SK-N-SH treated with all-trans-retinoic acid at 6 μM for 48 hours (cell line): ENCODE results near the gene PPP2R3B.

Experiments
- ATAC-seq: fragments of 200-7000 bp; cut with Tn5 transposase; 3 replicates; pipeline ENCODE4 v1.9.1; 2020; ENCODE audit warnings: mild to moderate bottlenecking, moderate library complexity
- ARNTL ChIP-seq: fragments of 450-650 bp; formaldehyde crosslinking; IDR thresholded peaks from 2 replicates; pipeline ENCODE4 v1.5.0; 2020; ENCODE audit warnings: low read depth, mild to moderate bottlenecking, moderate library complexity, borderline replicate concordance
- CSDC2 ChIP-seq: fragments of 250-450 bp; sonication (Bioruptor Pico); IDR thresholded peaks from 2 replicates; pipeline ENCODE4 v1.5.0; 2020; ENCODE audit warnings: mild to moderate bottlenecking, moderate library complexity
- ESRRG ChIP-seq: fragments of 250-450 bp; sonication (Bioruptor Pico); IDR thresholded peaks from 2 replicates; pipeline ENCODE4 v1.6.1; 2021; ENCODE audit warnings: mild to moderate bottlenecking
- GLIS3 ChIP-seq: fragments of 250-450 bp; sonication (Bioruptor Pico); IDR thresholded peaks from 2 replicates; pipeline ENCODE4 v1.5.0; 2020; ENCODE audit warnings: mild to moderate bottlenecking, moderate library complexity
- ISL1 ChIP-seq: fragments of 250-450 bp; sonication (Bioruptor Pico); IDR thresholded peaks from 2 replicates; pipeline ENCODE4 v2.1.2; 2022; ENCODE audit warnings: mild to moderate bottlenecking, moderate library complexity
- PATZ1 ChIP-seq: fragments of 250-450 bp; sonication (Bioruptor Pico); IDR thresholded peaks from 2 replicates; pipeline ENCODE4 v1.8.0; 2020; ENCODE audit warnings: mild to moderate bottlenecking, moderate library complexity, borderline replicate concordance
- POU6F1 ChIP-seq: fragments of 250-450 bp; sonication (Bioruptor Pico); IDR thresholded peaks from 2 replicates; pipeline ENCODE4 v1.8.0; 2021; ENCODE audit warnings: low read depth, mild to moderate bottlenecking, moderate library complexity, borderline replicate concordance
- PPARA ChIP-seq: fragments of 250-450 bp; sonication (Bioruptor Pico); IDR thresholded peaks from 2 replicates; pipeline ENCODE4 v1.5.0; 2020; ENCODE audit warnings: mild to moderate bottlenecking, borderline replicate concordance
- RARB ChIP-seq: fragments of 250-450 bp; sonication (Bioruptor Pico); IDR thresholded peaks from 2 replicates; pipeline ENCODE4 v1.8.0; 2021; ENCODE audit warnings: mild to moderate bottlenecking, moderate library complexity
- TCF4 ChIP-seq: fragments of 250-450 bp; sonication (Bioruptor Pico); IDR thresholded peaks from 2 replicates; pipeline ENCODE4 v1.8.0; 2021; ENCODE audit warnings: mild to moderate bottlenecking, moderate library complexity, borderline replicate concordance
- TOX ChIP-seq: fragments of 250-450 bp; sonication (Bioruptor Pico); IDR thresholded peaks from 2 replicates; pipeline ENCODE4 v1.8.0; 2021; ENCODE audit warnings: mild to moderate bottlenecking, moderate library complexity, borderline replicate concordance
- ZC3H10 ChIP-seq: fragments of 250-450 bp; sonication (Bioruptor Pico); IDR thresholded peaks from 2 replicates; pipeline ENCODE4 v1.5.1; 2021; ENCODE audit warnings: mild to moderate bottlenecking, moderate library complexity
- ZFP3 ChIP-seq: fragments of 250-450 bp; sonication (Bioruptor Pico); IDR thresholded peaks from 2 replicates; pipeline ENCODE4 v1.5.0; 2020; ENCODE audit warnings: mild to moderate bottlenecking, moderate library complexity
- ZNF565 ChIP-seq: fragments of 450-650 bp; formaldehyde crosslinking; conservative IDR thresholded peaks from 2 replicates; pipeline ENCODE4 v1.5.0; 2020; ENCODE audit warnings: low read depth, mild to moderate bottlenecking, moderate library complexity
- ZNF8 ChIP-seq: fragments of 450-650 bp; formaldehyde crosslinking; IDR thresholded peaks from 2 replicates; pipeline ENCODE4 v1.5.0; 2020; ENCODE audit warnings: mild to moderate bottlenecking, moderate library complexity
- TF ChIP-seq, protein P1 (sequence below): fragments of 250-450 bp; sonication (Bioruptor Pico); IDR thresholded peaks from 2 replicates; pipeline ENCODE4 v1.5.1; 2020; ENCODE audit warnings: low read depth, mild to moderate bottlenecking, moderate library complexity

The PPP2R3B gene

GRCh38 chrX:334971-335757 is 51.5 kb downstream of the PPP2R3B start:
- TF ChIP-seq GLIS3, result no peak
- TF ChIP-seq ISL1, result no peak
- TF ChIP-seq, protein P1, sequence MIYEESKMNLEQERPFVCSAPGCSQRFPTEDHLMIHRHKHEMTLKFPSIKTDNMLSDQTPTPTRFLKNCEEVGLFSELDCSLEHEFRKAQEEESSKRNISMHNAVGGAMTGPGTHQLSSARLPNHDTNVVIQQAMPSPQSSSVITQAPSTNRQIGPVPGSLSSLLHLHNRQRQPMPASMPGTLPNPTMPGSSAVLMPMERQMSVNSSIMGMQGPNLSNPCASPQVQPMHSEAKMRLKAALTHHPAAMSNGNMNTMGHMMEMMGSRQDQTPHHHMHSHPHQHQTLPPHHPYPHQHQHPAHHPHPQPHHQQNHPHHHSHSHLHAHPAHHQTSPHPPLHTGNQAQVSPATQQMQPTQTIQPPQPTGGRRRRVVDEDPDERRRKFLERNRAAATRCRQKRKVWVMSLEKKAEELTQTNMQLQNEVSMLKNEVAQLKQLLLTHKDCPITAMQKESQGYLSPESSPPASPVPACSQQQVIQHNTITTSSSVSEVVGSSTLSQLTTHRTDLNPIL (CRISPR knock-in tag), result no peak
- TF ChIP-seq ZNF8, result no peak
- TF ChIP-seq ZNF565 (CRISPR knock-in tag), result no peak
- no peak for TF ChIP-seq CSDC2 (CRISPR knock-in tag)
- no peak for TF ChIP-seq ARNTL (CRISPR knock-in tag)

GRCh38 chrX:334331-334891 is 52.3 kb downstream of the PPP2R3B start:
- no peak for ATAC-seq
- TF ChIP-seq TOX (CRISPR knock-in tag), result no peak
- no peak for TF ChIP-seq ESRRG (CRISPR knock-in tag)
- TF ChIP-seq ISL1, result no peak
- TF ChIP-seq GLIS3, result no peak
- no peak for TF ChIP-seq ZFP3 (CRISPR knock-in tag)
- TF ChIP-seq ARNTL (CRISPR knock-in tag), result no peak
- no peak for TF ChIP-seq ZNF565 (CRISPR knock-in tag)
- TF ChIP-seq PATZ1, result no peak
- no peak for TF ChIP-seq POU6F1 (CRISPR knock-in tag)
- TF ChIP-seq ZNF8, result no peak
- TF ChIP-seq RARB (CRISPR knock-in tag), result no peak
- TF ChIP-seq ZC3H10 (CRISPR knock-in tag), result no peak
- TF ChIP-seq TCF4 (CRISPR knock-in tag), result no peak
- TF ChIP-seq, protein P1 (CRISPR knock-in tag), result no peak

More at GRCh38 chrX:334971-335757, 51.5 kb downstream of the PPP2R3B start:
- no peak for ATAC-seq

DNA sequence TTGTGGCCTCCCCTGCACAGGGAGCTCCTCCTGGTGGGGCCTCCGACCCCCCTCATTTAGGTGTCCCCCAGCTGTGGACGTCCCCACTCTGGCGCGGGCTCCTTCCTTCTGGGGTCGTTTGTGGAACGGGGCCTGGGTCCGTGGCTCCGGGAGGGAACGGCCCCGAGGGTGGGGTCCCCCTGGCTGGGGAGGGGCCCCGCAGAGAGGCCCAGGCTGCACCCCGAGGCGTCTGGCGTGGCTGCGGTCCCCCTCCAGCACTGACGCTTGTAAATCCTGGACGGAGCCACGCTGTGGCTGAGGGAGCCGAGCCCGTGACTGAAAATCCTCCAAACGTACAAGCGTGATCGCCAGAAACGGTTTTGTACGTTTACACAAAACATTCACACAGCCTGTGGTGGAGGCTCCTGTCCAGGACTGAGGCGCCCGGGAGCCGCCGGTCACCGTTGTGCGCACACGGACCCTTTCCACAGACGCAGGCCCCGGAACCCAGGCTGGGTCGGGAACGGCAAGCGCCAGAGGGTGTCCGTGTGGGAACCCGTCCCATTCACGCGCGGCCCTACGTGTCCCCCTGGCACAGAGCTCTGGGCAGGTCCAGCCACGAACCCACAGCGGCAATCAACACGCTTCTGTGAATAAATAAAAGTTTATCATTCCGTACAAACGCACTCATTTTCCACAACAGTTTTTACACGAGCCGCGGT is 52.9 kb downstream of the PPP2R3B start:
- ATAC-seq, result no peak
- TF ChIP-seq CSDC2 (CRISPR knock-in tag) (no peak), PATZ1 (no peak), TOX (CRISPR knock-in tag) (no peak), PPARA (CRISPR knock-in tag) (no peak), ARNTL (CRISPR knock-in tag) (no peak)
